Stimulated activated CD8-positive, alpha-beta memory T cell treated with anti-CD3 and anti-CD28 coated beads, Interleukin-12 subunit alpha, Interleukin-12 subunit beta, amount 100 ng/mL, for 24 hours (primary cell): Measurements from ENCODE around the gene PGM2.

ENCODE experiments used
- DNase-seq: peaks from one replicate; pipeline ENCODE4 v3.0.0-alpha.2; 2020; ENCODE audit errors: extremely low read depth

PGM2 gene

DNA sequence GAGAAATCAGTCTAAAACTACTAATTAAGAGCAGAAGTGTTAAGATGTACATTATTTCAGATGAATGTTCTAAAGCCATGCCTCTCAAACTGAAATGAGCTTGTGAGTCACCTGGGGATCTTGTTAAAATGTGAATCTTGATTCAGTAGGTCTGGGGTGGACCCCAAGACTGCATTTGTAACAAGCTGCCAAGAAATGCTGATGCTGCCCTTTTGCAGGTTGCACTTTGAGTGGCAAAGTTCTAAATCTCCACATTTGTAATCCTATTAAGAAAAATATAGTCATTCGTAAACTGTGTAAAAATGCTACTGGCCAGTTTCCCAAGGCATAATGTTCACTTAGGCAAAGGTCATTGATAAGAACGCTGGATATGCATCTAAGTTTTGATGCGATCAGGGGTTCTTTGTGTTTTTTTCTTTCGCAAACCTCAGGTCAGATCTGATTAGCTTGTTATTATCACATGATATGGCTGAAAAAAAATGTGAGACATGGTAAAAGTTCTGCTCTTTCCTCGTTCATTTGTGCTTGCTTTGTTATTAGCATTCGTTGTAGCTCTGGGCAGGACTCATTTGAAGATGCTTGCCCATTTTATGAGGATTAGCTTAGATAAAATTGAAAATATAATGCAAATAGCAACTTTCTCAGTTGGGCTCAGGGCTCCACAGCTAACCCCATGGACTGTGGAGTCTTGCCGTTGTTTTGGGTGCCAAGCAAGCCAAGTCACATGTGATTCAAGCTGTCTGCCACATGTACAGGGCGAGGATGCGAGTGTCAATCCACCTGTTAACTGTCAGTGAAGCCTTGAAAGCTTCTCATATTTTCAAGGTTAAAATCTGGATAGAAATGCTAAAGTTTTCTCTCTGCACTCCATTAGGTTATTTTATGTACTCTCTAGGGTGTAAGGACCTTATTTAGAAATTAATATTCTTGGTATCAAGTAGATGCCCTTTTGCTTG, 76.5 kb downstream of the PGM2 start:
- no peak for DNase-seq

- no peak for DNase-seq
Measured at GRCh38 chr4:37903901-37904300, 77.4 kb downstream of the PGM2 start.

DNA sequence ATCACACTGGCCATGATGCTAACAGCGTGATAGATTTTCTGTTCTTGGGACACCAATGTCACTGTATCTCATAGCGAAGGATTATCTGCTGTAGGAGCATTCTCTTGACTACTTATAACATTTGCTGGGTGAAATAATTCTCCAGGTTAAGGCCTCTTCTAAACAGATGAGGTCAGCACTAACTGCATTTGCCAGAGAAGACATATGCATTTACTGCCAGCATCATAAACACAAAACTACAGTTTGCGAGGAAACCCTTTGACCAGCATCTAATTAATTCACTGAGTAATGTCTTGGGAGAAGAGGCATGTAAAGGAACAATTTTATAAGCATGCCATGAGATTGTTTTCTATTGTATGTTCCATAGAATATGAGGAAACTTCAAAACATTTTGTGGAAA, 78.3 kb downstream of the PGM2 start:
- no peak for DNase-seq

DNA sequence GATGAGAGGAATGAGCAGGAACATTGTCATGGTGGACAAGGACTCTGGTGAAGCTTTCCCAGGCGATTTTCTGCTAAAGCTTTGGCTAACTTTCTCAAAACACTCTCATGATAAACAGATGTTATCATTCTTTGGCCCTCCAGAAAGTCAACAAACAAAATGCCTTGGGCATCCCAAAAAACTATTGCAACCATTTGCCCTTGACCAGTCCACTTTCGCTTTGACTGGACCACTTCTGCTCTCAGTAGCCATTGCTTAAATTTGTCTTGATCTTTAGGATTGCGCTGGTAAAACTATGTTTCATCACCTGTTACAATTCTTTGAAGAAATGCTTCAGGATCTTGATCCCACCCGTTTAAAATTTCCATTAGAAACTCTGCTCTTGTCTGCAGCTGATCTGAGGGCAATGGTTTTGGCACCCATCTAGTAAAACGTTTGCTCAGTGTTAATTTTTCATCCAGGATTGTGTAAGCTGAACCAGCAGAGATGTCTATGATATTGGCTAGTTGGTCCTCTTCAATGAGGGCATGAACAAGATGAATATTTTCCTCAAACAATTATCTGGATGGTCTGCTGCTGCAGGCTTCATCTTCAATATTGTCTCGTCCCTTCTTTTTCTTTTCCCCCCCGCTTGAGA, 79.2 kb downstream of the PGM2 start:
- DNase-seq = no peak

- no peak for DNase-seq
Measured at GRCh38 chr4:37908488-37909331, 82.2 kb downstream of the PGM2 start.

- no peak for DNase-seq
Measured at GRCh38 chr4:37909332-37910090, 83.0 kb downstream of the PGM2 start.

DNA sequence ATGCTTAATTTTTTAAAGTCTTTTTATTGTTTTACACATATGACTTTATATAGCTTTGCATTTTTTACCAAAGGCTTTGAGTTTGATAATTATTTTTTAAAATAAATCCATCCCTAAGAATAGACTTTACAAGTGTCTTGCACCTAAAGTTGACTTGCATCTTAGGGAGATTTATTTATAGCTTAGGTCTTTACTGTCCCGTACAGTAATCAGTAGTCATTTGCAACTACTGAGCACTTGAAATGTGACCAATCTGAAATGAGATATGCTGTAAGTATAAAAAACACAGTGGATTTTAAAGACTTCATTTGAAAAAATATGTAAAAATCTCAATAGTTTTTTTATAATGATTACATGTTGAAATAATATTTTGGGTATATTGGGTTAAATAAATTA, 83.6 kb downstream of the PGM2 start:
- DNase-seq = no peak
